ENCODE data around the gene NINJ2.

Gene NINJ2

DNA sequence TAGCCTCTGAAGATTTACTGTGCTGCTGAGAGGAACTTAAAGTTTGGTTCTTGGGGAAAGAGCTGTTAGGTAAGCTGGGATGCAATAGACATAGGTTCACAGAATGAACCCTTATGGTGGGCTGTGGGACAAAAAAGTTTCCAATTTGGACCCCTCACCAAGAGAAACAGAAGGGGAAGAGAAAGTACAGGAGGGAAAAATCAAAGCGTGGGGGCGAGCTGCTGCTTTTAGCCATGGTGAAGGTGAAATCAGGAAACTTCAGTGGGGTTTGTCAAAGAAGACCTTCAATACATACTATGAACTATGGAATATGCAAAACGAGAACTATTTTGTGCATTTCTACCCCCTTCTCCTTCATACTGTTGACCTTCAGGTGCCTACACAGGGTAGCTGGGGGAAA, 10.6 kb upstream of the NINJ2 start:
- DNase-seq (ENCODE audit: low read depth), result no peak

GRCh38 chr12:669576-669945, 6.3 kb upstream of the NINJ2 start:
- no peak for DNase-seq (ENCODE audit: low read depth)

- no peak for DNase-seq (ENCODE audit: low read depth)
These were observed 4.8 kb upstream of the NINJ2 start for GRCh38 chr12:668090-668481.

DNA sequence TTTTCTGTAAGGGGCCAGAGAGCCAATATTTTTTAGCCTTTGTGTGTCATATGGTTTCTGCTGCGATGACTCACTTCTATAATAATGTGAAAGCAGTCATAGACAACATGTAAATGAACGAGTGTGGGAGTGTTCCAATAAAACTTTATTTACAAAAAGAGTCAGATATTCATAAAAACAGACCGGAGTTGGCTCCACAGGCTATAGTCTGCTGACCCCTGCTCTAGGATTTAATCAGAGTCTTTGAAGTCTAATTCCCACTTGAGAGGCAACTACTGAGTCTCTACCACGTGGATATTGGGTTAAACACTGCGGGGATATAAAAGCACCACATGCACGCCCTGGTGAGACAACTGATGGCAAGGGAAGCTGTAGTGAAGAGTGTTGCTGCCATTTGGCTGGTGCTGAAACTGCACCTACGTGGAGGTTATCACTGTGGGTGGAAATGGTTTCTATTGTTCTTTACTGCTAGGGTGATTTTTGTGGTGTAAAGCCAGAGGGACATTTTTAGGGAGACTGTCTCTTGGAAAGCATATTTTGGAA, 3.6 kb upstream of the NINJ2 start:
- no peak for DNase-seq (ENCODE audit: low read depth)

- DNase-seq (ENCODE audit: low read depth), result no peak
These were observed 2.8 kb upstream of the NINJ2 start for GRCh38 chr12:666066-666465.

- no peak for DNase-seq (ENCODE audit: low read depth)
These were observed 1.5 kb upstream of the NINJ2 start for GRCh38 chr12:664779-665092.

DNA sequence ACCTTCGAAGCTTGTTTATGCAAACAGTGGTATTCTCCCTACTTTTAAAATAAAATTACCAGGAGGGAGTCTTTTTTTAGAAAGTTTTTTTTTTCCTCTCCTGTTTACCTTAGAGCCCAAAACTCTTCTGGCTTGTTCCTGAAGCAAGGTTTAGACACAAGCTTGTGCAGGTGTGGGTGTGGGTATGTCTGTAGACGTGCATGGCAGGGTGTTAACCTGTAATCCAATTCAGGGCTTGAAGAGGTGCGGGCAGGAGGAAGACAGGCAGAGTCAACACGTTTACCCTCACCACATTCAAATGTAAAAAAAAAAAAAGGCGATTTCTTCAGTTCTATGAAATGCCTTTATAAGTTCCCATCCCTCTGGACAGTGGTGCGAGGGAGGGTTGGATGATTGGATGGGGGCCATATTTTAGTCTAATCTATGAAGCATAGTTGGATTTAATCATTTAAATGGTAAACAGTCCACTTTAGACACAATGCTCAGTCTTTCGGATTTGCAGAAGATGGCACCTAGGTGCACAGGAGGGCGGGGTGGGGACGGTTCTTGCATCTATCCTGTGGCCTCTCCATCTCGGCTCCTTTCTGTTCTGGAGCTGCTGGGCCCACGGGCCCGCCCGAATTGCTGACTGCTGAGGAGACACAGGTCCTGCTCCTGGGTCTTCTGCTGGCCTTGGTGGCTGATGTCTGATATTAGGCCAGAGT, 982 bp upstream of the NINJ2 start:
- DNase-seq (ENCODE audit: low read depth), result no peak

DNA sequence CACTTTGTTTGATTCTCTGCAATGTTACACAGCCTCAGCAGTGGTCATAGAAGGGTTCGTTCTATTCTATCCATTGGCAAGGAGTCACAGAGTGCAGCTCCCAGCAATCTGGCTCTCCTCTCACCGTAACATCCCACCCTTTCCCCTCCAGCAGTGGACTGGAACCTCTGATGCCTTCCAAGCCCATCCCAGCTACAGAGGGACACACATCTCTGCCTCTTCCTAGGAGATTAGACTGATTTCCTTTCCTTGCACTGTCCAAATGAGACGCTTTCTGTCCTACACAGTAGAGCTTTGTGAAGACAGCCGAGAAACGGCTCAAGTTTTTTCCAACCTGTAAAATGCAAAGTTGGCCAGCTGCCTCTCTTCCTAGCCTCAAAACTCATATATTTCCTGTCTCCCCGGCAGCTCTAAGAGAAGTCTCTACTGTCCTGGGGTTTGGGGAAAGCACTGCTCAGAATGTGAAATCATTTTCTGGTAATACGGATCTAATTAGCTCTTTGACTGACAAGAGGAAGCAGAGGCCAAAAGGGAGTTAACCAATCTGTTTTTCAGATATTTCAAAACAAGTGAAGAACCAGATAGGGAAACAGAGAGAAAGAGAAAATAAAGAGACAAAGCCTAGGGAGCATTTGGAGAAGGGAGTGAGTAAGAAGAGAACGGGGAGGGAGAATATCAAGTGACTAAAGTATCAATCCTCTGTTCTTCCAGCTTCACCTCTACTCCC, 516 bp downstream of the NINJ2 start:
- no peak for DNase-seq (ENCODE audit: low read depth)

DNA sequence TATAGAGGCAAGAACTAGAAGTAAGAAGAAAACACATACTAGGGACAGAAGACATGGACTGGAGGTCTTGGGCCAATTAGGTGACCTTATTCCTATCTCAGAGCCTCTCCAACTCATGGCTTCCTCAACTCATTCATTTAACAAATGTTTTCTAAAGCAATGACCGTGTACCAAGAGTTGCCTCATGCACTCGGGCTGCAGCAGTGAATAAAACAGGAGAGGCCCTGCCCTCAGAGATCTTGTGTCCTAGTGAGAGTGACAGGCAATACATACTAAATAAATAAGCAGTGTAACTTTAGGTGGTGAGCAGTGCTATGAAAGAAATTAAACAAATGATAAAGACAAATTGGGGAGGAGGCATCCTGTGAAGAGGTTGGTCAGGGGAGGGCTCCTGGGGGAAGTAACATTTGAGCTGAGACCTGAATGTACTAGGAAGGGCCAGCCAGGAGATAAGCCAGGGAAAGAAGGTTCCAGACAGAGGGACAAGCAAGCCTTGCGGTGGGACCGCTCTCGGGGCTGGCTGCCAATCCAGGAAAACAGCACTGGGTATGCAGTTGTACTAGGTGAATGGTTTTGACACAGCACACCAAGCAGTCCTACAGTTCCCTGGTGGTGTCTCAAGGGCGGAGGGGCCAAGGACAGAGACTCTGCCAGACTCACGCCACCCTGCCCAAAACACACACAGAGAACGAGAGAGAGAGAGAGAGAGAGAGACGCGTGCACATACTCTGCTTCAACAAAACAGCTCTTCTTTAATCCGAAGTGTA, 1.3 kb downstream of the NINJ2 start:
- DNase-seq (ENCODE audit: low read depth), result no peak

DNA sequence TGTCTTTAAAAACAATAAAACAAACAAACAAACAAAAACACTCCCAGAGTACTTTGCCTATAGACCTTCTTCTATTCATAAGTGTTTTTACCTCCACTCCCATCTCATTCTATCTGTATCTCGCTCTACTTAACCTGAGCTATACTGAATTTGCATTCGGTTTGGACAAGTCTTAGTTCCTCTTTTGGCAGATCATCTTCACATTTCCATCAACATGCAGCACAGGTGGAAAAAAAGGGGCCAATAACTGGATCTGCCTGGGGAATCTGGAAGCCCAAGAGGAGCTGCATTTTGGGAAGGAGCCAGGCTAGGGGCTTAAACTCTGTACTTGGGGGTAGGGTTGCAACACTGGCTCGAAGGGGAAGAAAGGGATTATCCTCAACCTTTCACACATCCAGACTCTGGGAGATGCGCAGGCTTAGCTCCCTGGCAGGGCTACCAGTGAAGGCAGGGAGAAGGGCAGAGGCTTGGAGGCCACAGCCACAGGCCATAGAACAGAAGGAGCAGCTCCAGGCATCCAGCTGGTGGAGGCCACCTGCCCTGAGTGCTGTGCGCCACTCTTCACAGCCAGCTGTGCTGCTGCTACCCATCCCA, 4.1 kb downstream of the NINJ2 start:
- DNase-seq (ENCODE audit: low read depth), result no peak

GRCh38 chr12:650983-651382, 12.3 kb downstream of the NINJ2 start:
- DNase-seq (ENCODE audit: low read depth), result no peak

DNA sequence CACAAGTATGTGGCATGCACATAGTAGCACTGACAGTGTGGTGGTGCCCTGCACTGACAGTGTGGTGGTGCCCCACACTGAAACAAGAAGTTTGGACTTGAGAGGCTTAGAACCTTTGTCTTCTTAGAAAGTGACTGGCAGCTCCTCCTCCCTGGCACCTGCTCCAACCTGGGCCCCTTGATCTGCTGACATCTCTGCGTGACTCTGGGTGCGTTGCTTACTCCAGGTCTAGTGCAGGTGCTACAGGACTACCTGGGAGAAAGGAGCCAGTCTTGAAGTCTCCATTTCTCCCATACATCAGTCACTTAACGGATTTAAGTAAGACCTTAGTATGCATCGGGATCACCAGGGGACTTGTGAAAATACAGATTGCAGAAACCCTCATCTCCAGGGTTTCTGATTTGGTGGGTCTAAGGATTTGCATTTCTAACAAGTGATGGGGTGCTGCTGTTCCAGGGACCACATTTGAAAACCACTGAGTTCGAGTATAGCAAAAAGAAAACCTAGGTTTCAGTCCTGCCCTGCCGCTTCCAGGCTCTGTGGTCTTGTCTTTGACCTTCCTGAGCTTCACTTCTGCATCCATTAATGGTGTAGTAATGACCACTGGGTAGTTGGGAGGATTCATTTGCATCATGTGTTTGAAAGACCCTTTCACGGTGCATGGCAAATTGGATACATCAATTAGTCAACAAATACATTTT, 15.7 kb downstream of the NINJ2 start:
- no peak for DNase-seq (ENCODE audit: low read depth)

DNA sequence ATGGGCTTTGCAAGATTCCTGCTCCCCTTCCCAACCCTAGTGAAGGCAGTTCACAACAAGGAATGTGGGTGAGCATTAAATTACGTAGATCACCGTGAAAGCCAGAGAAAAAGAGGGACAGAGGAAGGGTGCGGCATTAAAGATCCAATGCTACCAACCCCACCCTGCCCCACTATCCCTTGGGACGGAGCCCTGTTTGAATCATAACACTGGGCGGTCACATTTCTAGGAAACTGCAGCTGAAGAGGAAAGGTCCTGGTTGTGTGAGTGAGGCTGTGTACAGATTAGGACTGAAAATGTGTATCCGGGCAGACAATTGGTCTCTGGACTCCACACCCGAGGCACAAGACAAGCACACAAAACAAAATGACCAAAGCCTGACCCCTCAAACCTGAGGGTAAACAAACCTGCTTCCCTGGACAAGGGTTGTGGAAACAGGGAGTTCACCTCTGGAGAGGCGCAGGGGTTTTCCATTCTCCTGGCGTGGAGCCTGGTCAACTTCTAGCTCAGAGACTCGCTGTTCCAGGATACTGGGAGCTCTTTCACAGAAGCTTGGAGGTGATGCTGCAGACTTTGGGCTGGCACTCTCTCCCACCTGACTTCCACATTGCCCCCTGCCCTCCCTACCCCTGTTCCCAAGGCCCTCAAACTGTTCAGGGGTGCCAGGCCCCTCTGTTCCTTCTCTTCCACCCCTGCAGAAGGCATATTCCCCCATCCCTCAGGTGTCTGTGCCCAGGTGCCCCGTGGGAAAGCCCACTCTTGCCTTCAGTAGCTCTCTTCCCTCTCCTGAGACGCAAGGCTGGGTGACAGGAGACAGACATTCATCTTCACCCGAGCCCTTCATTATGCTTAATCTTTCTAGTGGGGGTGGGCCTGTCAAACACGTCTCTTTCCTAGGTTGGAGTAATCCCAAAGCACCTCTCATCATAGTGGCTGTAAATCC, 16.5 kb downstream of the NINJ2 start:
- no peak for DNase-seq (ENCODE audit: low read depth)

DNA sequence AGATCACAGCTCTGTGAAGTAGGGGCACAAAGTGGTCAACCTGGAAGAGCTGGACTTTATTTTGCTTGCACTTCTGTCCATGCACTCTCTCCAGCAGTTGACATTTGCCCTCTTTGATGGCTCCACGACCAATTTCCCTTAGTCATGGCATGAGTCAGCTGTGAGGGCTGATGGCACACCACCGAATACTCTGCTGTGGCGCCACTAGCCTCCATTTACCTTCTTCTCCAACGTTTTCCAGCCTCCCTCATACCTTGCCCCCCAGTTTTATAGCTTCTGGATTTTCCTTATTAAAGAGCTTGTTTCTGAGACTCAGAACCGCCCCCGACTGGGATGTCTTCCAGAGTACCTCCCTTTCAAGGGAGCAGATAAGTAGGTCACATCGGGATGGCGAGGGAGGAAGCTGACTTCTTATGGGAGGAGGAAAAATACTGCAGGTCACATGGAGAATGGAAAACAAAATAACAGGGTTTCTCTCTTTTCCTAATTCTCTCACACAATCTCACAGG, 17.6 kb downstream of the NINJ2 start:
- DNase-seq (ENCODE audit: low read depth), result no peak

- no peak for DNase-seq (ENCODE audit: low read depth)
These were observed 18.3 kb downstream of the NINJ2 start for GRCh38 chr12:644818-645552.

- no peak for DNase-seq (ENCODE audit: low read depth)
These were observed 19.0 kb downstream of the NINJ2 start for GRCh38 chr12:644303-644639.

DNA sequence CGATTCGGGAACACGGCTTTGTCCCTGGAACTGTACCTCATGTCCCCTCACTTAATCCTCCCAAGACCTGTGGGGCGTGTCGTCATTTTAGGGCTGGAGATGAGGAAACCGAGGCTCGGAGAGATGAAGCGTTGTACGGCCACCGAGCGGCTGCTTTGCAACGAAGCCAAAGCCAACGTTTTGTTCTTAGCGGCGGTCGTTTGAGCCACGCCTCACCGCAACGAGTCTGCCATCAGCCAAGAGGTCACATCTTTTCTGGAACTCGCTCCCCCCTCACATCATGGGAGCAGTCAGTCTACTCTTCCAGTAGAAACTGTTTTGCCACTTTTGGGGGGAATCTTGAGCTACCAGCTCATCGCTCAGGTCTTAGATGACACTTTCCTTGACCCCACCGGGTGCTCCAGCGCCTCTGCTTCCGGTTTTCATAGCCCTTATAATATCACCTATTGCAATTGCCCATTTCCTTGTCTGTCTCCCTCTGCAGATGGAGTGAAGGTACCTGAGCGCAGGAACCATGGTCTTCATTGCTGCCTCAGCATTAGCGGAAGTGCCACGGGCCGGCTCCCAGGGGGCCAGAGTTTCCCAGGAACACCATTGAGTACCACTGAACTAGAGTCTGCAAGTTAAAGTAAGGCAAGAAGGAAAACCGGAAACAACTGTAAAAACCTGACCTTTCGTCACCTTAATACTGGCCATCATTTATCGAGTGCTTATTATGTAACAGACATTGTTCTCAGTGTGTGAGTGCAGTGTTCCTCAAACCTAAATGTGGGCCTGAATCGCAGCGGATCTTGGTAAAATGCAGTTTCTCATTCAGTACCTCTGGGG, 19.6 kb downstream of the NINJ2 start:
- DNase-seq (ENCODE audit: low read depth), result no peak

DNA sequence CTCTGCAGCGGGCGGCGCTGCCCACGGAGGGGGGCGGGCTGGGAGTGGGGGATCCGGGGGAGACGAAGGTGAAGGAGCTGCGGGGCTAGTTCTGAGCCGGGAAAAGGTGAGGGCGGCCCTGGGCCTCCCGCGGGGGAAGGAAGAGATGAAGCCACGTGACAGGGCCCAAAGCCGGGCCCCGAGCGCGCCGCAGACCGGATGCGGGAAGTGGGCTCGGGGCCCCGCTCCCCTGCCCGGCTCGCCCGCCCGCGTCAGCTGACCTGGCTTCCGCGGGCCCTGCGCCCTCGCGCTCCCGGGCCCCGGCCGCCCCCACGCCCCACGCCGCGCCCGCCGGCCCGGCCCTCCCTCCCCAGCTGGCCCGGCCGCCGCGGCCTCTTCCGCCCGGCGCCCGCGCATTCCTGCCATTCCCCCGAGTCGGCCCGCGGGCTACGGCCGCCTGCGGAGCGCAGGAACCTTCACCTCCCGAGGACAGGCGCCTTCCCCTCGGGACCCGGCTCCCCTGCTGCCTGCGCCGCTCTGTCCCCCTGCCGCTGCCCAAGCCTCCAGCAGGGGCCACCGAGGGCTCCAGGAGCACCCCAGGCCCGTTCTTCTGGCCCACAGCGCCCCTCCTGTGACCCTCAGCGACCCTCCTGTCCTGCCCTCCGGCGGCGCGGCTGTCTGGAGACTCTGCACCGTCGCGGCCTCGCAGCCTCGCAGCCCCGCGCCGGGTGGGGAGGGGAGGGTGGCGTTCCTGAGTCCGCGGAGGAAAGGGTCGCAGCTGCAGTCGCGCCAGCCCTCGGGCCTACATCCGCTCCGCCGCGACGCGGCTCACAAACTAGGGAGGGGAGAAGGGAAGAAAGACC, 20.4 kb downstream of the NINJ2 start:
- peak; percentile 53 for DNase-seq (ENCODE audit: low read depth)

All from stimulated activated CD4-positive, alpha-beta T cell treated with anti-CD3 and anti-CD28 coated beads, Interleukin-2, amount 100 ng/mL, for 4 hours (primary cell).